Measurements from ENCODE around the gene DVL1.

DVL1 gene

DNA sequence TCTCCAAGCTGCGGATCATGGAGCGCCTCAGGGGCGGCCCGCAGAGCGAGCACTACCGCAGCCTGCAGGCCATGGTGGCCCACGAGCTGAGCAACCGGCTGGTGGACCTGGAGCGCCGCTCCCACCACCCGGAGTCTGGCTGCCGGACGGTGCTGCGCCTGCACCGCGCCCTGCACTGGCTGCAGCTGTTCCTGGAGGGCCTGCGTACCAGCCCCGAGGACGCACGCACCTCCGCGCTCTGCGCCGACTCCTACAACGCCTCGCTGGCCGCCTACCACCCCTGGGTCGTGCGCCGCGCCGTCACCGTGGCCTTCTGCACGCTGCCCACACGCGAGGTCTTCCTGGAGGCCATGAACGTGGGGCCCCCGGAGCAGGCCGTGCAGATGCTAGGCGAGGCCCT lies 21.9 kb downstream of the DVL1 start:
- TF ChIP-seq POLR2AphosphoS5 (IDR thresholded peaks at IDR 0.05; ENCODE audit: low read depth, low read length): no peak
- DNase-seq (ENCODE audit: insufficient read length) (no peak), FAIRE-seq (no peak)

DNA sequence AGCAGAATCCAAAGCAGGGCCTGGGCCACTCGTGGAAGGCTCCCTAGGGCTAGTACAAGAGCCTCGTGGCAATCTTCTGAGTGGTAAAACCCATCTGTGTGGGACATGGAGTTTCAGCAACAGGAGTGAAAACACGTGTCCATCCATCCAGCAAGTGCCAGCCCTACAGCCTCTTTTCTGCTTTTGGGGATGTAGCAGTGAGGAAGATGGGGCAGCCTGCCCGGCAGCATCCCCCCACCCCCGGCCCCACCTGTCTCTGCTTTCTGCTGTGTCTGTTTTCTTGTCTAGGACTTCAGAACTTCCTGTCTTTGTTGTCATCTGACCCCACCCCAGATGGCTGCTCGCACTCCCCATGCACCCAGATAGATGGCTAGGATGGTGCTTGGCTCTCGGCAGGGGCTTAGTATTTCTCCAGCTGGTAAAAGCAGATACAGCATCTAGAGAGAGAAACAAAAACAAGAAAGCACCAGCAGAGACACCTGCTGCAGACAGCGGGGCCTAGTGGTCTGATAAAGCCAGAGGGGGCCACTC lies 23.1 kb downstream of the DVL1 start:
- no peak for DNase-seq (ENCODE audit: insufficient read length)
- FAIRE-seq: no peak
- TF ChIP-seq POLR2AphosphoS5 (IDR thresholded peaks at IDR 0.05; ENCODE audit: low read depth, low read length) (no peak), TAF1 (IDR thresholded peaks at IDR 0.05; ENCODE audit: borderline replicate concordance, low read depth, low read length) (no peak), POLR2A (IDR thresholded peaks at IDR 0.05; ENCODE audit: low read depth, low read length) (no peak)

DNA sequence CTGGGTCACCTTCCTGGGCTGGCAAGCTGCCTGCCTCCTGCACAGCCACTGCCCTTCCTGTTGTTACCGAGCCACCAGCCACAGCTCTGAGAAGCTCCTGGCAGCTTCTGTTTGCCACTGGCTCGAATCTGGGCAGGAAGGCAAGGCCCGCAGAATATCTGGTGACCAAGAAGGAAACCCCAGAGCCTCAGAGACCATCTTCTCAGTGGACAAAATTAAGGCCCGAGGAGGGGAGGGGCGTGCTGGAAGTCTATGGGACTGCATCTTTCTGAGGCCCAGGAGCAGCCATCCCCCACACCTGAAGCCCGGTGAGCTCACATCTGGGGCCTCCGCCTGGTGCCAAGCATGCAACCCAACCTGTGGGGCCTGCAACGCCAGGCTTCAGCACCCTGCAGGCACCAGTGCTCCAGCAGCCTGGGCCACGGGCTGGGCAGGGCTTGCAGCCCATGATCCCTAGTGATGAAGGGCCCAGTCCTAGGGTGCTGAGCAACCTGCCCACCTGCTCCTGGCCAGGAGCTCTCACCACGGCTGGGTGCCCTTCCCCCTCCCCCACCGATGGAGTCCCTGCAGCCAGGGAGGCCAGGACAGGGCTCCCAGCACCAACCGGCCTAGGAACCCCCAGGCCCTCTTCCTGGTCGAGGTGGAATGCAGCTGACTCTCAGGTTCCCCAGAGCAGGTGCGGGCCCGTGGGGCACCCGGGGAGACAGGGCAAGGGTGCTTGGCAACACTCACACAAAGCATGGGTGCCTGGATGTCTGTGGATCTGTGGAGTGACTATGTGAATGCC lies 23.7 kb downstream of the DVL1 start:
- no peak for FAIRE-seq

GRCh38 chr1:1324524-1325287 lies 24.5 kb downstream of the DVL1 start, which contains the start of the genes CPTP and INTS11:
Gene CPTP (plus strand): TSS chr1:1324802. CDS start chr1:1326911, 2,109 bp downstream.
Gene INTS11 (minus strand): TSS chr1:1324660. CDS start chr1:1324608, 52 bp downstream.
- peak; percentile 98 for FAIRE-seq
- peak; percentile 83 for TF ChIP-seq POLR2A (IDR thresholded peaks at IDR 0.05; ENCODE audit: low read depth, low read length)
- TF ChIP-seq TAF1 (IDR thresholded peaks at IDR 0.05; ENCODE audit: borderline replicate concordance, low read depth, low read length): peak; percentile 3; the same call in 1 of the 2 replicates
- peak; percentile 65 for TF ChIP-seq POLR2AphosphoS5 (IDR thresholded peaks at IDR 0.05; ENCODE audit: low read depth, low read length)
- peak; percentile 99 for DNase-seq (ENCODE audit: insufficient read length)

More for the DNA sequence above, 23.7 kb downstream of the DVL1 start:
- no peak for TF ChIP-seq TAF1 (IDR thresholded peaks at IDR 0.05; ENCODE audit: borderline replicate concordance, low read depth, low read length)
- no peak for TF ChIP-seq POLR2AphosphoS5 (IDR thresholded peaks at IDR 0.05; ENCODE audit: low read depth, low read length)
- no peak for TF ChIP-seq POLR2A (IDR thresholded peaks at IDR 0.05; ENCODE audit: low read depth, low read length)
- no peak for DNase-seq (ENCODE audit: insufficient read length)

DNA sequence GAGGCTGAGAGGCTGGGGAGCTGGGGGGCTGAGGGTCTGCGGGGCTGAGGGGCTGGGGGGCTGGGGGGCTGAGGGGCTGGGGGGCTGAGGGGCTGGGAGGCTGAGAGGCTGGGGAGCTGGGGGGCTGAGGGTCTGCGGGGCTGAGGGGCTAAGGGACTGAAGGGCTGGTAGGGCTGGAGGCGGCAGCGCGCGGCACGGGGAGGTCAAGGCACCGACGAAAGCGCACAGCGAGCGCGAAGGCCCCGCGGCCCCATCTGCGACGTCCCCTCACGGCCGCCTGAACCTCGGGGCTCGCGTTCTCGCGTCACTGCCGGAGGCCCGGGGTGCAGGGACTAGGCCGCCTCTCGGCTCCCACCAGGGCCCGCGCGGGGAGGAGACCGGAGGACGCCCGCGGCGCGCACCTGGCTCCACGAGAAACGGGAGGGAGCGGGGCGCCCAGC lies 25.1 kb downstream of the DVL1 start:
- FAIRE-seq (no peak), DNase-seq (ENCODE audit: insufficient read length) (no peak)
- TF ChIP-seq POLR2AphosphoS5 (IDR thresholded peaks at IDR 0.05; ENCODE audit: low read depth, low read length) (no peak), POLR2A (IDR thresholded peaks at IDR 0.05; ENCODE audit: low read depth, low read length) (no peak)

DNA sequence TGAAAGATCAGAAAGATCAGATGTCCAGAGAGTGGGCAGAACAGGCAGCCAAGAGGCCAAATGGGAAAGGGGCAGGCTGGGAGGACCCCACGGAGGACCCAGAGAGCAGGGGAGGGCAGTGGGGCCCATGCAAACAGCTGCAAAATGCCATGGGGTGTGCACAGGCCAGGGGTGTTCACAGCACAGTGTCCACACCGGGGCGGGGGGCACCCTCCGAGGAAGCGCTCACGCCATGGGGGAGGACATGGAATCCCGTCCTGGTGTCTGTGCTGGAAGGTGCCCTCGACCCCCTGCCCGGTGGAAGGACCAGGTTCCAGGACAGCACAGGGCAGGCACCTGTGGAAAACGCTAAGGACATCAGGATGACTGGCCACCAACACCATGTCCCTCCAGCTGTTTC lies 26.3 kb downstream of the DVL1 start:
- DNase-seq (ENCODE audit: insufficient read length) (no peak), FAIRE-seq (no peak)
- TF ChIP-seq POLR2AphosphoS5 (IDR thresholded peaks at IDR 0.05; ENCODE audit: low read depth, low read length): no peak
- no peak for TF ChIP-seq TAF1 (IDR thresholded peaks at IDR 0.05; ENCODE audit: borderline replicate concordance, low read depth, low read length)
- TF ChIP-seq POLR2A (IDR thresholded peaks at IDR 0.05; ENCODE audit: low read depth, low read length): no peak

GRCh38 chr1:1322418-1322817 lies 26.8 kb downstream of the DVL1 start:
- TF ChIP-seq POLR2AphosphoS5 (IDR thresholded peaks at IDR 0.05; ENCODE audit: low read depth, low read length) (no peak), POLR2A (IDR thresholded peaks at IDR 0.05; ENCODE audit: low read depth, low read length) (no peak), TAF1 (IDR thresholded peaks at IDR 0.05; ENCODE audit: borderline replicate concordance, low read depth, low read length) (no peak)
- FAIRE-seq (no peak), DNase-seq (ENCODE audit: insufficient read length) (no peak)

GRCh38 chr1:1321477-1321876 lies 27.7 kb downstream of the DVL1 start:
- TF ChIP-seq TAF1 (IDR thresholded peaks at IDR 0.05; ENCODE audit: borderline replicate concordance, low read depth, low read length) (no peak), POLR2A (IDR thresholded peaks at IDR 0.05; ENCODE audit: low read depth, low read length) (no peak), POLR2AphosphoS5 (IDR thresholded peaks at IDR 0.05; ENCODE audit: low read depth, low read length) (no peak)
- FAIRE-seq: no peak

GRCh38 chr1:1320666-1321448 lies 28.4 kb downstream of the DVL1 start:
- DNase-seq (ENCODE audit: insufficient read length): no peak
- no peak for FAIRE-seq
- TF ChIP-seq POLR2AphosphoS5 (IDR thresholded peaks at IDR 0.05; ENCODE audit: low read depth, low read length) (no peak), POLR2A (IDR thresholded peaks at IDR 0.05; ENCODE audit: low read depth, low read length) (no peak; the same call in 1 of the 2 replicates), TAF1 (IDR thresholded peaks at IDR 0.05; ENCODE audit: borderline replicate concordance, low read depth, low read length) (no peak)

More at GRCh38 chr1:1321477-1321876, 27.7 kb downstream of the DVL1 start:
- no peak for DNase-seq (ENCODE audit: insufficient read length)

DNA sequence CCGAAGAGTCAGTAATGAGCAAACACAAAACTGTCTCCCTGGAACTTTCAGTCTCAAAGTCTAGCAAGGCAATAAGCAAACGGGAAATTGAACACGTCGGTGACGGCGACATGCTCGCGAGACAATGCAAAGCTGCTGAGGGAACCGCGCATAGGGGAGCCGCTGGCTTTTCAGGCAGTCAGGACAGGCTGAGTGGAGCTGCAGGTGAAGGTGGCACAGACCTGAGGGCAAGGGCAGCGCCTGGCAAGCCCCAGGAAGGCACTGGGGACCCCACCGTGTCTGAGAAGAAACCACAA lies 29.6 kb downstream of the DVL1 start:
- no peak for DNase-seq (ENCODE audit: insufficient read length)
- no peak for FAIRE-seq
- TF ChIP-seq POLR2AphosphoS5 (IDR thresholded peaks at IDR 0.05; ENCODE audit: low read depth, low read length) (no peak), POLR2A (IDR thresholded peaks at IDR 0.05; ENCODE audit: low read depth, low read length) (no peak), TAF1 (IDR thresholded peaks at IDR 0.05; ENCODE audit: borderline replicate concordance, low read depth, low read length) (no peak)

All from GM12892 (cell line).